Astrocyte of the spinal cord (primary cell): ENCODE measurements around the gene PNLIPRP2.

Experiments
- DNase-seq: peaks from one replicate; pipeline ENCODE4 v3.0.0; 2011; ENCODE audit warnings: low read depth, low spot score
- H3K4me3 ChIP-seq: 2 replicates; pipeline ENCODE4 v1.5.1; 2011; ENCODE audit warnings: low read depth, mild to moderate bottlenecking, low read length, moderate library complexity
- in situ Hi-C: cut with HindIII; loops from 2 replicates; pipeline ENCODE4 v1.10.0; 2017; ENCODE audit warnings: low sequenced_read_pairs
- TF ChIP-seq, protein P1 (sequence below): IDR thresholded peaks from 2 replicates; pipeline ENCODE4 v1.5.1; 2012; ENCODE audit warnings: low read depth, mild to moderate bottlenecking, low read length, inconsistent platforms

Gene PNLIPRP2

DNA sequence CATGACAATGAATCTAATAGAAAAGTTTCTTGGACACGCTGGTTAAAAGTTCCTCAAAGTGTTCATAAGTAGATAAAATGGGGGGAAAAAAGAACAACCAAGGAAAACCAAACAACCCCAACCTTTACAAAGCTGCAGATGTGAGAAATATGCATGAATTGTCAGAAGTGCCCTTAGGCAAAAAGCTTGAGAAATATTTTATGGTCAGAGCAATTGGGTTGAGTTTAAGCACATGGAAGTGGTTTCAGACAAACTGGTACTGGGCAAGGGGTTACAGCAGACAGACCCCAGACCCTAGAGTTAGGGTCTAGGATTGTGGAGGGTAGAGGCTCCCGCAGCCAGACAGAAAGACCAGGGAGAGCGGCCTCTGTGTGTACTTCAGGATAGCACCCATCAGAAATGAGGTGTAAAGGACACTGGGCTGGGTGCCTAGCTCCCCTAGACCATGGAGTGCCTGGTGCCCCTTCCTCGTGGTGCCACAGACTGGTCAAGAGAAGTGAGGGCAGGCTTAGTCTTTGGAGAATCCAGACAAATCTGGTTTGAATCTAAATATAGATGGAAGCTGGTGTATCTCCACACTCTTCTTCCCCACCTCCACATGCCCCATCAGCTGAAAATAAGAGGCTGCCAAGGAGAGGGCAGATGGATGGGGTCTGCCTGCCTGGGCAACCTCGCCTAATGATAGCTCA lies 37.3 kb downstream of the PNLIPRP2 start:
- H3K4me3 ChIP-seq, result no peak overlapping the region
- DNase-seq, result no peak
- TF ChIP-seq, protein P1, sequence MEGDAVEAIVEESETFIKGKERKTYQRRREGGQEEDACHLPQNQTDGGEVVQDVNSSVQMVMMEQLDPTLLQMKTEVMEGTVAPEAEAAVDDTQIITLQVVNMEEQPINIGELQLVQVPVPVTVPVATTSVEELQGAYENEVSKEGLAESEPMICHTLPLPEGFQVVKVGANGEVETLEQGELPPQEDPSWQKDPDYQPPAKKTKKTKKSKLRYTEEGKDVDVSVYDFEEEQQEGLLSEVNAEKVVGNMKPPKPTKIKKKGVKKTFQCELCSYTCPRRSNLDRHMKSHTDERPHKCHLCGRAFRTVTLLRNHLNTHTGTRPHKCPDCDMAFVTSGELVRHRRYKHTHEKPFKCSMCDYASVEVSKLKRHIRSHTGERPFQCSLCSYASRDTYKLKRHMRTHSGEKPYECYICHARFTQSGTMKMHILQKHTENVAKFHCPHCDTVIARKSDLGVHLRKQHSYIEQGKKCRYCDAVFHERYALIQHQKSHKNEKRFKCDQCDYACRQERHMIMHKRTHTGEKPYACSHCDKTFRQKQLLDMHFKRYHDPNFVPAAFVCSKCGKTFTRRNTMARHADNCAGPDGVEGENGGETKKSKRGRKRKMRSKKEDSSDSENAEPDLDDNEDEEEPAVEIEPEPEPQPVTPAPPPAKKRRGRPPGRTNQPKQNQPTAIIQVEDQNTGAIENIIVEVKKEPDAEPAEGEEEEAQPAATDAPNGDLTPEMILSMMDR, result no peak
- in situ Hi-C loops, result no loop called here

DNA sequence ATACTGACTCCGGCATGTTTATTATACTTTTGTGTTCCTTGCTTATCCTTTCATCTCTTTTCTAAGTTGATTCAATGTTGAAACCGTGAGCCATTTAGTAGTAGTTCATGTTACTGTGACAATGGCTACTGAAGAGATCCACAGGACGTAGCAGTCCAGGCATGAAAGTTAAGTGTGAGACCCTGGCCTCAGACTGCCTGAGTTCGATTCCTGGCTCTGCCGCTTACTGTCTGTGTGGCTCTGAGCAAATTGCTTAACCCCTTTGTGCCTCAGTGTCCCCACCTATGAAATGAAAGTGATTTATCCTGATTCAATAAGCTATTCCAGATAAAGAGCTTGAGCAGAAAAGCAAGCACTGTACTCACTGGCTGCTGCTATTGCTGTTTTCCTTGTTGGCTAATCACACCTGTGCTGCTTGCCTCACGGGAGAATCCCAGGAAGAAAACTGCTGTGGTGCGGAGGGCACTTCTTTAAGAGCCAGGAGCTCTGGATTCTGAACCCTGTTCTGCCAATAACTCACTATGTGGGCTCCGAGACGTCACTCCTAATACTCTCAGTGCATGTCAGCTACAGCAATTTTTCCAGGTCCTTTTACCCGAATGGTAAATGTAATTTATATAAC lies 38.4 kb downstream of the PNLIPRP2 start:
- in situ Hi-C loops, result no loop called here
- TF ChIP-seq, protein P1, result no peak
- no peak for DNase-seq
- no peak overlapping the region for H3K4me3 ChIP-seq

- TF ChIP-seq, protein P1, result no peak
- no peak for DNase-seq
- in situ Hi-C loops, result no loop called here
- H3K4me3 ChIP-seq, result no peak overlapping the region
These were observed 40.1 kb downstream of the PNLIPRP2 start for GRCh38 chr10:116660860-116661259.

GRCh38 chr10:116663342-116663741 lies 42.6 kb downstream of the PNLIPRP2 start:
- TF ChIP-seq, protein P1, result no peak

GRCh38 chr10:116664631-116665030 lies 43.9 kb downstream of the PNLIPRP2 start:
- in situ Hi-C loops, result no loop called here
- TF ChIP-seq, protein P1, result no peak
- no peak overlapping the region for H3K4me3 ChIP-seq
- DNase-seq, result no peak

More at GRCh38 chr10:116663342-116663741, 42.6 kb downstream of the PNLIPRP2 start:
- no peak for DNase-seq
- in situ Hi-C loops, result no loop called here
- no peak overlapping the region for H3K4me3 ChIP-seq

DNA sequence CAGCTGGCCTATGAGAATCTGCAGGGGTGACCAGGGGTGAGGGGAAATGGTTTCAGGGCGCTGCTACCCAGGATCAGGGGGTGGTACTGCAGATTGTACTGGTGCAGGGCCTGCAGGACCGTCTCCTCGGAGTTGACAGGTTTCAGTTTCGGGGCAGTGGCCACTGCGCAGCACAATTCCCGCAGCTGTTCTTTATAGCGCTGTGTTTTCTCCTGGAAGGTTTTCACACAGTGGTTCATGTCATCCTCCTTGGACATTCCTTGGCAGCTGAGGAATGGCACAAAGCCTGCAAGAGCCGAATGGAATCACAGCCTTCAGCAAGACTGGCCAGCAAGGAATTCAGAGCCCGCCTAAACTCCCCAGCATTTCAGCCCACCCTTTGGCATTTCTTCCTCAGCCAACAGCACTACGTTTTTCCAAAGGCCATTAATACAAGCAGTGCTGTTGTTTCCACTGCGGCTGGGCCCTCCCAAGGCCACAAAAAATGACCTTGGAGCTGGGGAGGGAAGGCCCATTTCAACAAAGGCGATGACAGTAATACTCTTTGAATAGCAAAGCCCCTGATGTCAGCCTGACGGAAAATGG lies 44.9 kb downstream of the PNLIPRP2 start:
- no peak overlapping the region for H3K4me3 ChIP-seq
- in situ Hi-C loops, result no loop called here
- no peak for DNase-seq
- TF ChIP-seq, protein P1, result no peak
